ENCODE data around the gene NR2C2AP. TPM values are rescaled to one million over a fixed set of nuclear protein-coding genes. Genes with fewer than 3 reads are reported as not detected.
"Not testable (repeated sequence)": the region's sequence is repeated elsewhere in the genome, so short reads cannot be mapped to it uniquely, and the experiment has no call there.

Gene NR2C2AP
- total and polyA plus RNA-seq, 9 donors: 8.8 to 27.2 (median 14.9) TPM

DNA sequence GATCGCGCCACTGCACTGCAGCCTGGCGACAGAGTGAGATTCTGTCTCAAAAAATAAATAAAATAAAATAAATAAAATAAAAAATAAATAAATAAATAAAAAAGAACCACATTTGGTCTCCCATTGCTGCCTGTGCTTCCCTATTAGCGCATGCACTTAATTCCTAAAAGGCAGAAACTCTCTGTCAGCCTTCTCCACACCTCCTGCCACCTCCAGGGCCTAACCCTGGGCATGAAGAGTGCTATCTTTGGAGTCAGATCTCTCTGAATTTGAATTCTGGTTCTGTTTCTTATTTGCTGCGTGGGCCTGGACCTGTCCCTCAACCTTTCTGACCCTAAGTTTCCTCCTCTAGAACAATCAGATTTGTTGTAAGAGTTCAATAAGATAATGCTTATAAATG lies 19.8 kb upstream of the NR2C2AP start:
- 71 to 86% (median 80%) methylated on average over 5 of the region's 5 CpGs for WGBS, 3 donors
- Histone ChIP-seq H3K27me3 (no peaks in the 10 kb centered on the region), H3K9me3 (no peaks in the 10 kb centered on the region), H3K4me3 (no peak overlapping the region), H3K36me3 (no peaks in the 10 kb centered on the region), H3K4me1 (ENCODE audit: insufficient read depth) (peaks cover 2% of the 10 kb centered on the region), H3K27ac (no peak overlapping the region)
- intact Hi-C loops (cut with DNase I): no loop called here
- DNase-seq: no peak
- TF ChIP-seq POLR2A (IDR thresholded peaks at IDR 0.05) (no peak), EP300 (IDR thresholded peaks at IDR 0.05) (no peak)
- TF ChIP-seq, protein P1, sequence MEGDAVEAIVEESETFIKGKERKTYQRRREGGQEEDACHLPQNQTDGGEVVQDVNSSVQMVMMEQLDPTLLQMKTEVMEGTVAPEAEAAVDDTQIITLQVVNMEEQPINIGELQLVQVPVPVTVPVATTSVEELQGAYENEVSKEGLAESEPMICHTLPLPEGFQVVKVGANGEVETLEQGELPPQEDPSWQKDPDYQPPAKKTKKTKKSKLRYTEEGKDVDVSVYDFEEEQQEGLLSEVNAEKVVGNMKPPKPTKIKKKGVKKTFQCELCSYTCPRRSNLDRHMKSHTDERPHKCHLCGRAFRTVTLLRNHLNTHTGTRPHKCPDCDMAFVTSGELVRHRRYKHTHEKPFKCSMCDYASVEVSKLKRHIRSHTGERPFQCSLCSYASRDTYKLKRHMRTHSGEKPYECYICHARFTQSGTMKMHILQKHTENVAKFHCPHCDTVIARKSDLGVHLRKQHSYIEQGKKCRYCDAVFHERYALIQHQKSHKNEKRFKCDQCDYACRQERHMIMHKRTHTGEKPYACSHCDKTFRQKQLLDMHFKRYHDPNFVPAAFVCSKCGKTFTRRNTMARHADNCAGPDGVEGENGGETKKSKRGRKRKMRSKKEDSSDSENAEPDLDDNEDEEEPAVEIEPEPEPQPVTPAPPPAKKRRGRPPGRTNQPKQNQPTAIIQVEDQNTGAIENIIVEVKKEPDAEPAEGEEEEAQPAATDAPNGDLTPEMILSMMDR (IDR thresholded peaks at IDR 0.05): no peak

DNA sequence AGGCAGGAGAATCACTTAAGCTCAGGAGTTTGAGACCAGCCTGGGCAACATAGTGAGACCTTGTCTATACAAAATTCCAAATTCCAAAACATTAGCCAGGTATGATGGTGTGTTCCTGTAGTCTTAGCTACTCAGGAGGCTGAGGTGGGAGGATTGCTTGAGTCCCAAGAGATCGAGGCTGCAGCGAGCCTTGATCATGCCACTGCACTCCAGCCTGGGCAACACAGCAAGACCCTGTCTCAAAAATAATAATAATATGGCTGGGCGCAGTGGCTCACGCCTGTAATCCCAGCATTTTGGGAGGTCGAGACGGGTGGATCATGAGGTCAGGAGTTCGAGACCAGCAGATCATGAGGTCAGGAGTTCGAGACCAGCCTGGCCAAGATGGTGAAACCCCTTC lies 17.8 kb upstream of the NR2C2AP start:
- H3K36me3 ChIP-seq; H3K27ac ChIP-seq; H3K27me3 ChIP-seq; H3K4me3 ChIP-seq; DNase-seq; H3K4me1 ChIP-seq (ENCODE audit: insufficient read depth); intact Hi-C loops (cut with DNase I); H3K9me3 ChIP-seq: not testable (repeated sequence)
- WGBS, 3 donors: 78 to 86% (median 80%) methylated on average over 8 of the region's 8 CpGs

DNA sequence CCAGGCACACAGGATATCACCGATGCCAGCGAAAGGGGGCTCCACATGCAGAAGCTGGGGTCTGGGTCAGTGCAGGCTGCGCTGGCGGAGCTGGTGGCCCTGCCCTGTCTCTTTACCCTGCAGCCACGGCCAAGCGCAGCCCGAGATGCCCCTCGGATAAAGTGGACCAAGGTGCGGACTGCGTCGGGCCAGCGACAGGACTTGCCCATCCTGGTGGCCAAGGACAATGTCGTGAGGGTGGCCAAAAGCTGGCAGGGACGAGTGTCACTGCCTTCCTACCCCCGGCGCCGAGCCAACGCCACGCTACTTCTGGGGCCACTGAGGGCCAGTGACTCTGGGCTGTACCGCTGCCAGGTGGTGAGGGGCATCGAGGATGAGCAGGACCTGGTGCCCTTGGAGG lies 15.7 kb upstream of the NR2C2AP start:
- Histone ChIP-seq H3K27ac (no peak overlapping the region), H3K9me3 (no peaks in the 10 kb centered on the region), H3K36me3 (no peaks in the 10 kb centered on the region), H3K4me1 (ENCODE audit: insufficient read depth) (no peaks in the 10 kb centered on the region), H3K27me3 (no peaks in the 10 kb centered on the region), H3K4me3 (no peak overlapping the region)
- TF ChIP-seq POLR2A (IDR thresholded peaks at IDR 0.05): no peak
- TF ChIP-seq, protein P1 (IDR thresholded peaks at IDR 0.05): no peak
- TF ChIP-seq EP300 (IDR thresholded peaks at IDR 0.05): no peak
- 83 to 90% (median 84%) methylated on average over 21 of the region's 21 CpGs for WGBS, 3 donors
- no peak for DNase-seq
- intact Hi-C loops (cut with DNase I): no loop called here

DNA sequence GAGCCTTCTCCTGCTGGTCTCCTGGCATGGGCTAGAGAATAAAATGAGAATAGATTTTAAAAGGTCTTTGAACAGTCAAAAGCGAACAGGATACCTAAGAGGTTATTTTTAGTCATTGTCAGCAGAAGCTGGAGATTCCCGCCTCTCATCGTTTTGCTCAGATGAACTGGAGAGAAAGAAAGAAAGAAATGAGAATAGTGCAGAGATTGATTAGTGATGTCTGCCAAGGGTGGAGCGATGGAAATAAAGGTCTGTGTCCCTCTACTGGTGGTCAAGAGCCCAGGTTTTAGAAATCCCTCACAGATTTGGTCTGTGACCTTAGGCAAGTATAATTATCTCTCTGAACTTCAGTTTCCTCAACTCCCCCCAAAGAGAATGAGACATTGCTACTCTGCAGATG lies 13.9 kb upstream of the NR2C2AP start:
- no peak for DNase-seq
- no peaks in the 10 kb centered on the region for H3K4me1 ChIP-seq (ENCODE audit: insufficient read depth)
- TF ChIP-seq EP300 (IDR thresholded peaks at IDR 0.05) (no peak), POLR2A (IDR thresholded peaks at IDR 0.05) (no peak)
- TF ChIP-seq, protein P1 (IDR thresholded peaks at IDR 0.05): no peak
- intact Hi-C loops (cut with DNase I): no loop called here
- 52 to 55% (median 52%) methylated on average over 4 of the region's 4 CpGs for WGBS, 3 donors
- no peaks in the 10 kb centered on the region for H3K36me3 ChIP-seq
- no peak overlapping the region for H3K4me3 ChIP-seq
- no peaks in the 10 kb centered on the region for H3K9me3 ChIP-seq
- H3K27me3 ChIP-seq: no peaks in the 10 kb centered on the region
- no peak overlapping the region for H3K27ac ChIP-seq

DNA sequence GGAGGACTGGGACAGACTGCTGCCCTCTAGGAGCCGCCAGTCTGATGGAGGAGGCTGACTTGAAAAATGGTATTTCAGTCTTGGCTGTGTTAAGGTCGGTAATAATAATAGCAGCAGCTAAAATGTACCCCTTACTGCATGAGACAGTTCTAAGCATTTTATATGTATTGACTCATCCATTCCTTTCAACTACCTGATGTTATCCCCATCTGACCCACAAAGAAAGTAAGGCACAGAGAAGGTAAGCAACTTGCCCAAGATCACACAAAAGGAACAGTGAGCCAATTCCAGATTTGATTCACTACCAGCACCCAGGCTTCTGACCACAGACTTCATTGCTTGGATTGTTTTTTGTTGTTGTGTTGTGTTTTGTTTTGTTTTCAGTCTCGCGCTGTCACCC lies 12.6 kb upstream of the NR2C2AP start:
- TF ChIP-seq EP300 (IDR thresholded peaks at IDR 0.05): no peak
- TF ChIP-seq, protein P1 (IDR thresholded peaks at IDR 0.05): no peak
- TF ChIP-seq POLR2A (IDR thresholded peaks at IDR 0.05): no peak
- DNase-seq: no peak
- no peaks in the 10 kb centered on the region for H3K36me3 ChIP-seq
- WGBS, 3 donors: 57 to 65% (median 63%) methylated on average over 4 of the region's 4 CpGs
- no peak overlapping the region for H3K27ac ChIP-seq
- H3K9me3 ChIP-seq: no peaks in the 10 kb centered on the region
- intact Hi-C loops (cut with DNase I): no loop called here
- no peaks in the 10 kb centered on the region for H3K27me3 ChIP-seq
- H3K4me3 ChIP-seq: no peak overlapping the region
- no peaks in the 10 kb centered on the region for H3K4me1 ChIP-seq (ENCODE audit: insufficient read depth)

Measured in ovary (tissue), 9 donors.